ENCODE measurements around the gene MOCOS. TPM values are rescaled to one million over a fixed set of nuclear protein-coding genes. Genes with fewer than 3 reads are reported as not detected.

Gene MOCOS
- total RNA-seq, 1 experiment from 2014 or later = 4.2 TPM

- Mint-ChIP-seq H3K4me1 (peaks cover 18% of the 10 kb centered on the region), H3K27ac (no peak overlapping the region), H3K4me3 (no peak overlapping the region)
These were observed 123.8 kb downstream of the MOCOS start for GRCh38 chr18:36311026-36311570.

GRCh38 chr18:36312806-36313395 lies 125.6 kb downstream of the MOCOS start:
- Mint-ChIP-seq H3K27me3 (ENCODE audit: low read depth) (no peaks in the 10 kb centered on the region), H3K36me3 (peaks cover 2% of the 10 kb centered on the region; the same call in 1 of the 2 replicates), H3K4me3 (no peak overlapping the region), H3K4me1 (peaks cover 18% of the 10 kb centered on the region), H3K27ac (no peak overlapping the region), H3K9me3 (peaks cover 7% of the 10 kb centered on the region)
- ChIA-PET CTCF (interaction anchor here (1.4 kb wide), 1 partner anchor 93 kb away, joined by 4 read pairs; no protein-coding TSS in a partner anchor), POLR2A (no interaction called here)
- TF ChIP-seq OVOL2 (CRISPR knock-in tag; IDR thresholded peaks at IDR 0.05; ENCODE audit: borderline replicate concordance) (no peak), PREB (CRISPR knock-in tag; IDR thresholded peaks at IDR 0.05; ENCODE audit: borderline replicate concordance) (no peak), ESRRA (CRISPR knock-in tag; IDR thresholded peaks at IDR 0.05; ENCODE audit: borderline replicate concordance) (no peak)
- DNase-seq (ENCODE audit: low spot score) (no peak), ATAC-seq (no peak)

More at GRCh38 chr18:36311026-36311570, 123.8 kb downstream of the MOCOS start:
- H3K36me3 Mint-ChIP-seq = no peaks in the 10 kb centered on the region
- ChIA-PET CTCF (interaction anchor here (1.4 to 1.8 kb wide), 2 partner anchors 13 to 102 kb away, joined by 4 to 6 read pairs; partner anchors contain the start of gene FHOD3), POLR2A (no interaction called here)
- H3K27me3 Mint-ChIP-seq (ENCODE audit: low read depth) = no peaks in the 10 kb centered on the region
- no peak for TF ChIP-seq USF2 (CRISPR knock-in tag; IDR thresholded peaks at IDR 0.05)
- TF ChIP-seq EMX1 (CRISPR knock-in tag; IDR thresholded peaks at IDR 0.05) = no peak
- TF ChIP-seq SP1 (CRISPR knock-in tag; conservative IDR thresholded peaks at IDR 0.05) = no peak
- no peak for TF ChIP-seq TEAD1 (CRISPR knock-in tag; IDR thresholded peaks at IDR 0.05)
- no peak for TF ChIP-seq ZNF121 (CRISPR knock-in tag; IDR thresholded peaks at IDR 0.05)
- TF ChIP-seq ZNF425 (CRISPR knock-in tag; conservative IDR thresholded peaks at IDR 0.05) = no peak
- no peak for TF ChIP-seq MYBL2 (CRISPR knock-in tag; IDR thresholded peaks at IDR 0.05)
- no peak for DNase-seq (ENCODE audit: low spot score)
- no peaks in the 10 kb centered on the region for H3K9me3 Mint-ChIP-seq
- no peak for ATAC-seq

- ATAC-seq (no peak), DNase-seq (ENCODE audit: low spot score) (no peak)
- Mint-ChIP-seq H3K27ac (no peak overlapping the region), H3K4me1 (peaks cover 14% of the 10 kb centered on the region), H3K9me3 (peaks cover 19% of the 10 kb centered on the region), H3K36me3 (peaks cover 11% of the 10 kb centered on the region), H3K4me3 (no peak overlapping the region), H3K27me3 (ENCODE audit: low read depth) (peaks cover 5% of the 10 kb centered on the region; the same call in 1 of the 2 replicates)
- ChIA-PET CTCF (no interaction called here), POLR2A (no interaction called here)
- TF ChIP-seq ETV6 (CRISPR knock-in tag; IDR thresholded peaks at IDR 0.05) (no peak), FOXP1 (CRISPR knock-in tag; IDR thresholded peaks at IDR 0.05; ENCODE audit: borderline replicate concordance) (no peak), NR2C2 (CRISPR knock-in tag; IDR thresholded peaks at IDR 0.05) (no peak), CREM (CRISPR knock-in tag; IDR thresholded peaks at IDR 0.05) (no peak), CDX4 (CRISPR knock-in tag; IDR thresholded peaks at IDR 0.05; ENCODE audit: borderline replicate concordance) (no peak), E2F4 (CRISPR knock-in tag; IDR thresholded peaks at IDR 0.05; ENCODE audit: borderline replicate concordance, low read depth) (no peak), JUN (CRISPR knock-in tag; IDR thresholded peaks at IDR 0.05) (no peak), ARID4B (CRISPR knock-in tag; IDR thresholded peaks at IDR 0.05; ENCODE audit: borderline replicate concordance) (no peak), ERG (CRISPR knock-in tag; IDR thresholded peaks at IDR 0.05) (no peak), TCF7 (CRISPR knock-in tag; IDR thresholded peaks at IDR 0.05; ENCODE audit: low read depth) (no peak)
These were observed 126.8 kb downstream of the MOCOS start for GRCh38 chr18:36314098-36314497.
